SK-MEL-5 (cell line): Measurements from ENCODE around the gene PLK1. TPM values are rescaled to one million over a fixed set of nuclear protein-coding genes. Genes with fewer than 3 reads are reported as not detected.
"Not testable (repeated sequence)": the region's sequence is repeated elsewhere in the genome, so short reads cannot be mapped to it uniquely, and the experiment has no call there.

Source experiments
- DNase-seq: peaks from one replicate; pipeline ENCODE4 v3.0.0-alpha.2; 2016; ENCODE audit warnings: low read depth, low spot score
- in situ Hi-C: cut with HindIII; loops from 2 replicates; pipeline ENCODE4 v1.10.0; 2016; ENCODE audit warnings: low sequenced_read_pairs, high pct_unique_total_duplicates, low pct_unique_long_range_greater_than_20kb
- total RNA-seq: library from RNA; depleted of rRNA; stranded (reverse); fragments of >200 nt; shearing (Covaris generic); gene quantifications from 2 replicates; pipeline ENCODE4 v1.2.3, GENCODE V29; 2014

The PLK1 gene
- total RNA-seq, 1 experiment from 2014 or later, result 14.3 TPM

- DNase-seq, result no peak
- in situ Hi-C loops, result no loop called here
Observed at GRCh38 chr16:23700509-23700908, 21.8 kb downstream of the PLK1 start.

GRCh38 chr16:23701045-23701444 lies 22.4 kb downstream of the PLK1 start:
- in situ Hi-C loops, result no loop called here
- DNase-seq, result no peak

GRCh38 chr16:23702951-23703350 lies 24.3 kb downstream of the PLK1 start:
- DNase-seq, result no peak
- in situ Hi-C loops, result no loop called here

- in situ Hi-C loops, result no loop called here
- no peak for DNase-seq
Observed at GRCh38 chr16:23704772-23705516, 26.3 kb downstream of the PLK1 start.

GRCh38 chr16:23705517-23705902 lies 26.8 kb downstream of the PLK1 start:
- DNase-seq, result no peak
- in situ Hi-C loops, result no loop called here

GRCh38 chr16:23706439-23706838 lies 27.8 kb downstream of the PLK1 start:
- in situ Hi-C loops, result no loop called here
- no peak for DNase-seq

- in situ Hi-C loops, result no loop called here
- no peak for DNase-seq
Observed at GRCh38 chr16:23709536-23709935, 30.8 kb downstream of the PLK1 start.

- in situ Hi-C loops, result no loop called here
- no peak for DNase-seq
Observed at GRCh38 chr16:23710008-23710407, 31.3 kb downstream of the PLK1 start.

GRCh38 chr16:23710504-23710903 lies 31.8 kb downstream of the PLK1 start:
- DNase-seq, result no peak
- in situ Hi-C loops, result no loop called here

GRCh38 chr16:23711785-23712184 lies 33.1 kb downstream of the PLK1 start:
- in situ Hi-C loops, result no loop called here
- no peak for DNase-seq

- DNase-seq, result no peak
- in situ Hi-C loops, result no loop called here
Observed at GRCh38 chr16:23712976-23713375, 34.3 kb downstream of the PLK1 start, which contains the start of gene ERN2. Gene ERN2 (minus strand): TSS chr16:23713222. CDS start chr16:23713187, 35 bp downstream.

GRCh38 chr16:23716484-23716883 lies 37.8 kb downstream of the PLK1 start:
- in situ Hi-C loops, result no loop called here
- DNase-seq, result no peak

GRCh38 chr16:23722613-23723240 lies 44.0 kb downstream of the PLK1 start:
- in situ Hi-C loops, DNase-seq: not testable (repeated sequence)

- DNase-seq, result no peak
Observed at GRCh38 chr16:23724096-23724784, 45.6 kb downstream of the PLK1 start.

GRCh38 chr16:23724785-23725131 lies 46.1 kb downstream of the PLK1 start:
- in situ Hi-C loops, result no loop called here
- no peak for DNase-seq

More at GRCh38 chr16:23724096-23724784, 45.6 kb downstream of the PLK1 start:
- in situ Hi-C loops, result no loop called here

GRCh38 chr16:23726710-23727109 lies 48.0 kb downstream of the PLK1 start:
- in situ Hi-C loops, result no loop called here
- DNase-seq, result no peak

GRCh38 chr16:23728112-23728477 lies 49.4 kb downstream of the PLK1 start:
- in situ Hi-C loops, result no loop called here
- DNase-seq, result no peak

GRCh38 chr16:23729503-23730424 lies 51.1 kb downstream of the PLK1 start:
- peak; percentile 60 for DNase-seq
- in situ Hi-C loops, result no loop called here
